NCI-H187 (cell line): ENCODE data around the gene WLS.
"Not testable (repeated sequence)": the region's sequence is repeated elsewhere in the genome, so short reads cannot be mapped to it uniquely, and the experiment has no call there.

ENCODE experiments used
- DNase-seq, 2 experiments: peaks; one replicate each; lab custom pipeline; 2025; lab: John Stamatoyannopoulos, UW

Gene WLS

DNA sequence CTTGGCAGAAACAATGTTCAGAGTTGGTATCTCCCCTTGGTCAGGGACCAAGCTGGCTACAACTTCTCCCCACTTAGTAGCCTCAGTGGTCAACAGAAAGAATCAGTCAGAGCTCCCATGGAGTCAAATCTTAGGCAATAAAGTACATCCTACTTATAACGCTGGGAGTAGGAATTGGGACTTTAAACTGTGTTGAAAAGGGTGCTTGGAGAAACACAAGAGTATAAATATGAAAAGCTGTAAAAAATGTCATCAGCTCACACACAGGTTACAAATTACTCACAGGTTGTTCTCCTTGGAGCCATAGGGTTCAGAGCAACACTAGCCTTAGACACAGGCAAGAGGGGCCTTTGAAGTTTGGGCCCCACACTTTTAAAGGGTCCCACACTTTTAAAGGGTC, 67.4 kb downstream of the WLS start:
- no peak for DNase-seq

- no peak for DNase-seq
Measured at GRCh38 chr1:68163220-68163619, 69.1 kb downstream of the WLS start.

DNA sequence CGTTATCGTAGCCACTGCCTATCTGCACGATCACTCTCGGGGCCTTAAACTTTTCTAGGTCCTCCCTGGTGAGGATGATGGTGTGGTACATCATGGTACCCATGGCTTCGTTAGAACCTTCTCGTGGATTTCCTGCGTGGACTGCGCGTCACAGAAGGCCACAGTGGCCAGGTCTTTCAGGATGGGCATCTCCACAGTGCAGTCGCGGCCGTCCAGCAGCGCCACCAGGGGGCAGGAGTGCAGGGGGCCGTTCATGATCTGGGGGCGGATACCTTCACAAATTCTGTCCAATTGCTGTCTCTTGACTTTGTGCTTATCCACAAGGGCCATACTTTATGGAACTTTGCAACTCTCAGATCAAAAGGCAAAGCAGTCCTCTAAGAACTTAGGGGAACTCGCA, 69.6 kb downstream of the WLS start:
- DNase-seq = no peak

- not testable (repeated sequence) for DNase-seq
Measured at GRCh38 chr1:68161672-68162071, 70.7 kb downstream of the WLS start.

GRCh38 chr1:68160935-68161334, 71.4 kb downstream of the WLS start:
- DNase-seq = not testable (repeated sequence)

DNA sequence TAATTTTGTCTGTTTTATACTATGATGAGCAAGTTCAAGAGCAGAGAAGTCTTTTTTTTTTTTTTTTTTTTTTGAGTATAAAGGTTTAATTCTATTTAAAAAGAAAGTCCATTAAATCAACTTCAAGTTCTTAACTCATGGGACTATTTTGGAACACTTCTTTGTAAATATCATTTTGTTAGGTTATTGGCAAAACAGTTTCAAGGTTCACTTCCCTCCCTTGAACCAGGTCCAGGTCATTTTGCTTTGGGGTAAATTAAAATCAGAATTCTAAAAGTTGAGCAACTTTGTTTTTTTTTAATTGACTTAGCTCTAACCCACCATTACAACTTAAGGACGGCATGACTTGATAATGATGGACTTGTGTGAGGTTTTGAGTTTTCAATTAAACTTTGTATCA, 72.3 kb downstream of the WLS start:
- no peak for DNase-seq

DNA sequence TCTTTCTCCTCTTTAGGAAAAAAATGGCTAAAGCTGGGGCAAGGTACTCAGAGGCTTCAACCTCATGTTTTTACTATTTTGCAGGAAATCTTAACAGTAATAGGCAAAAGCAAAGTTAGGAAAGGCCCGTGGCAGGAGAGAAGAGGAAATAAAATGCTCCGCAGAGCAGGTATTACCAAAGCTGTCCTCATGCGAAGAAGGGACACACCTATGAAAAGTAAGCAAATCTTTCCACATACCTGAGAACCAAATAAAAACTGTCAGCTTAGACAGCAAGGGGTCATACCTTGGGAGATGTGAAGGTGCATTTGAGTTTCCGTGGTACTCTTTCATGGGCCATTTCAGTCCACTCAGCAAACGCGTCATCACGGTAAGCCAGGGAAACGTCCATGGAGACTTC, 73.5 kb downstream of the WLS start:
- DNase-seq = no peak

- no peak for DNase-seq
Measured at GRCh38 chr1:68157416-68157815, 74.9 kb downstream of the WLS start.

- no peak for DNase-seq
Measured at GRCh38 chr1:68151690-68152089, 80.6 kb downstream of the WLS start.

DNA sequence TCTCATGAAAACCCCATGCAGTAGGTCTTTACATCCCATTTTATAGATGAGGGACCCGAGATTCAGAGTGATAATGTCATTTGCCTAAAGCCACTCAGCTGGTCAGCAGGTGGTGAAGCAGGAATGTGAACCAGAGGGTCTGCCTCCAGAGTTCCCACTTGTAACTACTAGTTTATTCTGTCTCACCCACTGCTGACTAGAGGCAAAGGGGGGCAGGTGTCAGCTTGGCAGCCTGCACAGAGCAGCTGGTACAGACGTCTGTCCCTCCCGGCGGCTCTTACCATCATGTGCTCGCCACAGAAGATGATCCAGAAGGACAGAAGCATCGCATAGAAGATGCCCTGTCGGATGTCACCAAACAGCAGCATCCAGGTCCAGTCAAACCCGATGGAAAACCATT, 82.4 kb downstream of the WLS start:
- DNase-seq = no peak

DNA sequence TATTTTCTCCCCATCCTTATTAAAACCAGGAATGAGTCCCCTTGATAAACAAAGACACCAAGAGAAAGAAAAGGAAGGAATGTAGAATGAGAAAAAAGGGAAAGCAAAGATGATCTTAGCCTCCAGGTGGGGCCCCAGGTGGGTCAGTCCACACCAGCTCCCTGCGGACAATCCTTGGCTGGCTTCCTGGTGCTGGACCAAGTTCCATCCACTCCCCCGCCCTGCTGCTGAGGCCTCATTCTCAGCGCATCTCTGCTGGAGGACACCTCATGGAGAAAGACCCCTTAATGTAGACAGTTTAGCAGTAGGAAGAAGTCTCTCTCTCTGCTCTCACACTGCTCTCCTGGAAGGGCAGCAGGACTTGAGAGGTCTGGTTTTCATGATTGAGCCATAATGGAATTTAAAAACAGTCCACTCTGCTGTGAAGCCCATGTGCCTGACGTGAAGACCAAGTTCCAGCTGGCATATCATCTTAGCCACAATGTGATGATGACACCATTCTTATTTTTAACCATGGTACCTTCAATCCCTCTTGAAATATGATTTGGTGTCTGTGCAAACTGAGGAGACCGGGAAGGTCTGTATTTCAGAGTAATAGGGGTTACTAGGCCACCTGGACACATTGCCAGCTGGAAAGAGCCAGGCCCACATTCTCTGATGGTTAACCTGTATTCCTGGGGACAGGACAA, 83.1 kb downstream of the WLS start:
- no peak for DNase-seq

DNA sequence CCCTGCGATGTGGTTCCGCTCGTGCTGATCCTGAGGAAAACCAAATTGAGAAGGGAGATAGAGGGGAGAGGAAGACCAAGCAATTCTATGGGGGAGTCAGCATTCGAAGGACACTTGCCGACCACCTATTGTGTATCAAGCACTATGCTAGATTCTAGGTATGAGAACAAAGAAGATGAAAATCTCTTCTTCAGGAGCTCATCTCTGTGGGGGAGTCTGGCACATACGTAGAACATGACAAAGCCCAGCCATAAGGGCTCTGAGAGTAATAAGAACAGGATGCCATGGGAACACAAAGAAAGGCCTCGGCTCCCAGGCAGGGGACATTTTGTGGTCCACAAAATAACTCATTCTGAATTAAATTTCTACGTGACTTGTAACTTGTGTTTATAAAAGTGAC, 83.7 kb downstream of the WLS start:
- DNase-seq = no peak

DNA sequence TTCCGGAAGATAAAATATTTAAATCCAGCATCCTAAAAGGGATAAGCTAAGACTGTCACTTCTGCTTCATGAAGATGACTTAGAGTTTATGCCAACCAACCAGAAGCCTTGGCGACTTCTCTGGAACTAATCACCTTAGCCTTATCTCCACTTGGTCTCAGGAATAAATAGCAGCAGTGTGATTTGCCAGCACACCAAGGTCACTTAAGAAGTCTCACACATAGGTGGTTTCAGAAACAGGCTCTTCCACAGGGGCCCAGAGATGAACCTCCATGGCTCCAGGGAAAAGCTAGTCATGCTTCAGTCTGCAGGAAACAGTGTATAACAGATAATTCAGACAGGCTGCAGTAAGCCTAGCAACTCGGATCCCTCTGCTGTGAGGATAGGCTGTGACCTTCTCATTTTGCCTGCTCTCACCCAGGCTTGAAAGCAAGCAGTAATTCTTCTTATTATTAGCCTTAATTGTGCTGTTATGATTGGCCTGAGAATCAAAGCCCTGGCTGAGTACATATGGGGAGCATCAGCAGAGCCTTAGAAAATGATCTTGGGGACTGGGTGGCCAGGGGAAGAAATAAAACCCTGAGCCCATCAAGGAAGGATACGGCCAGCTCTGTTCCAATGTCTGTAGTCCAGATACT, 84.7 kb downstream of the WLS start:
- DNase-seq = no peak

GRCh38 chr1:68145418-68146126, 86.8 kb downstream of the WLS start:
- DNase-seq = no peak

- no peak for DNase-seq
Measured at GRCh38 chr1:68144856-68145255, 87.5 kb downstream of the WLS start.

DNA sequence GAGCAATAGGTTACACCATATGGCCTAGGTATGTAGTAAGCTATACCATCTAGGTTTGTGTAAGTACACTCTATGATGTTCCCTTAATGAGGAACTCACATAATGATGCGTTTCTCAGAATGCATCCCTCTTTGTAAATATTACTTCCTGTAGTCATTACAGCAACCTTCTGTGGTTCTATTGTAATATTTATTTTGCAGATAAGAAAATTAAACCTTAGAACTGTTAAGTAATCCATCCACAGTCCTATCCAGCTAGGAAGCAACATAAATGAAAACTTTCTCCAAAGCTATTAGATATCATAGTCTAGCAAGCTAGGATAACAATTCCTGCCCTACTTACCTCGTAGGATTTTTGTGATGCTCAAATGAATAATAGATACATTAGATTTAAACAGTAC, 88.7 kb downstream of the WLS start:
- no peak for DNase-seq

GRCh38 chr1:68142461-68142860, 89.9 kb downstream of the WLS start:
- DNase-seq = no peak

- no peak for DNase-seq
Measured at GRCh38 chr1:68142036-68142435, 90.3 kb downstream of the WLS start.

DNA sequence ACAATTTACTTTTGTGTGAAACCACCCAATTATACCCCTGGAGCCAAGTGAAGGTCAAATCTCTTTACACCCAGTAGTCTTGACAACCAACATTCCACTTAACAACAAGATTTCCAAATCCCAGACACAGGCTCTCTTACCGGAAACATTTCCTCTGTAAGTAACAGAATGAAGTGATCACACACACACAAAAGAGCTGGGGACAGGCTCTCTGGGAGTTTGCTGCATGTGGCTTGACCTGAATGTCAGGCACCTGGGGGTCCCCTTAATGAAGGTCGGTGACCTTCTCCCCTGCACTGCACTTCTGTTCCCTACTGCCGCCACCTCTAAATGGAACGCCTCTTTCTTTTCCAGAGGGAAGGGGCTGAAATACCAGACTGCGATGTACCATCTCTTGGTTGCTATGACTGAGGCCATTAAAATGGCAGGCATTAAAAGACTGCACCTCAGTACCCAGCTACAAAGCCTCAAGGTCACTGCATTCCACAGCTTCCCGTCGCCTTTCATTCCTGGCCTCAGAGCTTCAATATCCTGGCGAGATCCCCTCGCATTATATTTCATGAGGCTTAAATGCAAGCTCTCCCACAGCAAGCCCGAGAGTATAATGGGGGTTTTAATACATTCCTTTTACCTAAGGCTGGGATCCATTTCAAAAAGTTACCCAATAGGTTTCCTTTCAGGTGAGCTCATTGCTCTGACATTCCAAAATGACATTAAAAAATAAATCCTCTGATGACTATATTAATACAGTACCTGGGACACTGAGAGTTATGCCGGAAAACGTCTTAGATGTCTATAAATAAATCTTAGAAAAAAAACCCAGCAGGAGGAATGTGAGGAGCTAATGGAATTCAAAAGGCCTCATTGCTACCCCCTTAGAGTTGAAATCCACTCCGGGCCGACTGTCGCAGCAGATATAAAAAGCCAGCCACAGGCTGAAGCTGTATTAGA, 91.0 kb downstream of the WLS start:
- no peak for DNase-seq

- DNase-seq = no peak
Measured at GRCh38 chr1:68140536-68140935, 91.8 kb downstream of the WLS start.

- no peak for DNase-seq
Measured at GRCh38 chr1:68136187-68136586, 96.1 kb downstream of the WLS start.

GRCh38 chr1:68132426-68133130, 99.7 kb downstream of the WLS start:
- DNase-seq = no peak
